Lower leg skin (tissue), 3 donors: ENCODE results near the gene ESPL1.

ENCODE experiments used
- POLR2A ChIP-seq, 2 donors: fragments of 450-650 bp; IDR thresholded peaks; one replicate each; pipeline ENCODE4 v1.6.1; 2016 to 2017; ENCODE audit warnings: antibody characterized with exemption in 2 of 2, mild to moderate bottlenecking in 1 of 2, moderate library complexity in 1 of 2
- TF ChIP-seq, protein P1 (sequence below), 3 donors: fragments of 450-650 bp; IDR thresholded peaks; one replicate each; pipeline ENCODE4 v1.5.1; 2016; ENCODE audit warnings: antibody characterized with exemption in 3 of 3, mild to moderate bottlenecking in 3 of 3, moderate library complexity in 2 of 3

- no peak for TF ChIP-seq POLR2A (IDR thresholded peaks at IDR 0.05)
- TF ChIP-seq, protein P1, sequence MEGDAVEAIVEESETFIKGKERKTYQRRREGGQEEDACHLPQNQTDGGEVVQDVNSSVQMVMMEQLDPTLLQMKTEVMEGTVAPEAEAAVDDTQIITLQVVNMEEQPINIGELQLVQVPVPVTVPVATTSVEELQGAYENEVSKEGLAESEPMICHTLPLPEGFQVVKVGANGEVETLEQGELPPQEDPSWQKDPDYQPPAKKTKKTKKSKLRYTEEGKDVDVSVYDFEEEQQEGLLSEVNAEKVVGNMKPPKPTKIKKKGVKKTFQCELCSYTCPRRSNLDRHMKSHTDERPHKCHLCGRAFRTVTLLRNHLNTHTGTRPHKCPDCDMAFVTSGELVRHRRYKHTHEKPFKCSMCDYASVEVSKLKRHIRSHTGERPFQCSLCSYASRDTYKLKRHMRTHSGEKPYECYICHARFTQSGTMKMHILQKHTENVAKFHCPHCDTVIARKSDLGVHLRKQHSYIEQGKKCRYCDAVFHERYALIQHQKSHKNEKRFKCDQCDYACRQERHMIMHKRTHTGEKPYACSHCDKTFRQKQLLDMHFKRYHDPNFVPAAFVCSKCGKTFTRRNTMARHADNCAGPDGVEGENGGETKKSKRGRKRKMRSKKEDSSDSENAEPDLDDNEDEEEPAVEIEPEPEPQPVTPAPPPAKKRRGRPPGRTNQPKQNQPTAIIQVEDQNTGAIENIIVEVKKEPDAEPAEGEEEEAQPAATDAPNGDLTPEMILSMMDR (IDR thresholded peaks at IDR 0.05): no peak
Observed at GRCh38 chr12:53338017-53338416, 69.9 kb downstream of the ESPL1 start.
